HL-60 (cell line): ENCODE data around the gene DNAJC15.

ENCODE experiments used
- CTCF ChIP-seq: IDR thresholded peaks from one replicate; pipeline ENCODE4 v1.5.1; 2011; ENCODE audit warnings: low read length, control low read depth, inconsistent platforms; ENCODE audit not compliant: insufficient read depth
- GABPA ChIP-seq: IDR thresholded peaks from 2 replicates; pipeline ENCODE4 v1.6.1; 2012; ENCODE audit warnings: low read depth
- POLR2AphosphoS5 ChIP-seq: IDR thresholded peaks from 2 replicates; pipeline ENCODE4 v1.6.1; 2012; ENCODE audit warnings: low read depth
- REST ChIP-seq: IDR thresholded peaks from 2 replicates; pipeline ENCODE4 v1.6.1; 2012; ENCODE audit warnings: low read depth; ENCODE audit not compliant: insufficient replicate concordance

GRCh38 chr13:43124490-43124889 is 101.1 kb downstream of the DNAJC15 start:
- no peak for TF ChIP-seq GABPA
- no peak for TF ChIP-seq CTCF
- no peak for TF ChIP-seq POLR2AphosphoS5
- no peak for TF ChIP-seq REST
